OCI-M2 (cell line): ENCODE measurements around the gene UBL4B.

Experiments
- DNase-seq: peaks from one replicate; lab custom pipeline; 2025; ENCODE audit not compliant: unreplicated experiment; lab: John Stamatoyannopoulos, UW

The UBL4B gene

DNA sequence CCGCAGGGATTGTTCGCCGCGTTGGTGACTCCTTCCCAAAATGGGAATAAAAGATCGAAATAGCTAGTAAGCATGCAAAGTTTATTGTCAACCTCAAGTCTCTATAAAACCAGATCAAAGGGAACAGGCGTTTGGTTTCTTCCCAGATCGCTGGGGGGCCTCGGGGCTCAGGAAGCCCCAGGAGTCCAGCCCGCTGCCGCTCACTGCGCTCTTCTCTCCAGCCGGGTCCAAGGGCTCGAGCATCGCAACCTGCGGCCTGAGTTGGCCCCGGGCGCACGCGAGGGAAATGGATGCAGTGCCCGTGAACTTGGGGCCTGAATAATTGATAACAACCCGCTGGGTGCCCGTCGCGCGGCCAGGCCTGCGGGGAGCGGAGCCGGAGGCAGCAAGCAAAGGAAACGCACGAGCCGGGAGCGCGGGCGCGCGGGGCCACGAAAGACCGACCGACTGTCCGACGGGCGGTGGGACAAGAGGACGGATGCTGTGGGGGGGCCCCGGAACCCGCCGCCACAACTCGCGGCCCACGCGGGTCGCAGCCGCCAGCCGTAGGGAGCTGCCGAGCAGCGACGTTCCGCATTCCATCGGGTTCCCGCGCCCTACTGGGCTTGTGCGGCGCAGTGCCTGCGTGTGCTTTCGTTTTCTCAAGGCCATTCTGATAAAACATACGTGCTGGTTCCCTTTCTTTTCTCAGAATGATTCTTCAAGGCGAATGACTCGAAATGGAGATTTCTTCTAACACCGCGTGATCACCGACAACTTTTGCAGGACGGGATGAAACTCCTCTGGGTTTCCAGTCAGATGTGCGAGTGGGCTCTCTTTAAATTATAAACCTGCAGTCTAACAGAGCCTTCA is 27.8 kb upstream of the UBL4B start:
- DNase-seq, result no peak

DNA sequence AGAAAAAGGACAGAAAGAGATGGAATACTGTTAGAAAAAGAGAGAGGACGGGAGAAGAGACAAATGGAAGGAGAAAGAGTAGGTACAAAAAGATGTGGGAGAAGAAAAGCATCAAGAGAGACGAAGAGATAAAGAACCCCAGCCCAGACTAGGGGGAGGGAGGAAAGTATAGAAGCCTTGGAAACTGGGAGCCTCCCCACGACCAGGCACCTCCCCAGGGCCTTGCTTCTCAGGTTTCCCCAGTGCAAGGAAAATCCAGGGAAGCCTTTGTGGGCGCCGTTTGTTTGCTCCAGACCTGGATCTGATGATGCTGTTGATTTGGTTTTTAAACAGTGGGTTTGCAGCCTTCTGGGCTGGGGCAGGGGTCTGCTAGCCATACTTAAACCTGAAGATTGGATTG is 26.6 kb upstream of the UBL4B start:
- DNase-seq, result no peak

DNA sequence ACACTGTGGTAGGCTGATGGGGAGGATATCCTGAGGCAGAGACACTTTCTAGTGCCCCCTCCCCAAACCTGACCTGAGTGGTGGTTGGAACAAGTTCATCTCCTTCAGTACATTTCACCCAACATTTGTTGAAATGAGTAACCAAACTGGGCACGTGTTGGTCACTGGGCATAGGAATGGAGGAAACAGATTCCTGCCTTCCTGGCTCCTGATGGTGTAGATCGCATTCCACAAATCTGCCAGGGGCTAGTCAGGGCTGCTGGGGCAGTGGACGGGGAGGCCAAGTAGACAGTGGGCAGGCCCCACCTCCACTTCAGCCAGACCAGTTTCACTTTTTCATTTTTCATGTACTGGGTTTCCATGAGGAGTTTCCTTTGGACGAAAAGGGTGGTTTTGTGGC is 25.3 kb upstream of the UBL4B start:
- DNase-seq, result no peak

DNA sequence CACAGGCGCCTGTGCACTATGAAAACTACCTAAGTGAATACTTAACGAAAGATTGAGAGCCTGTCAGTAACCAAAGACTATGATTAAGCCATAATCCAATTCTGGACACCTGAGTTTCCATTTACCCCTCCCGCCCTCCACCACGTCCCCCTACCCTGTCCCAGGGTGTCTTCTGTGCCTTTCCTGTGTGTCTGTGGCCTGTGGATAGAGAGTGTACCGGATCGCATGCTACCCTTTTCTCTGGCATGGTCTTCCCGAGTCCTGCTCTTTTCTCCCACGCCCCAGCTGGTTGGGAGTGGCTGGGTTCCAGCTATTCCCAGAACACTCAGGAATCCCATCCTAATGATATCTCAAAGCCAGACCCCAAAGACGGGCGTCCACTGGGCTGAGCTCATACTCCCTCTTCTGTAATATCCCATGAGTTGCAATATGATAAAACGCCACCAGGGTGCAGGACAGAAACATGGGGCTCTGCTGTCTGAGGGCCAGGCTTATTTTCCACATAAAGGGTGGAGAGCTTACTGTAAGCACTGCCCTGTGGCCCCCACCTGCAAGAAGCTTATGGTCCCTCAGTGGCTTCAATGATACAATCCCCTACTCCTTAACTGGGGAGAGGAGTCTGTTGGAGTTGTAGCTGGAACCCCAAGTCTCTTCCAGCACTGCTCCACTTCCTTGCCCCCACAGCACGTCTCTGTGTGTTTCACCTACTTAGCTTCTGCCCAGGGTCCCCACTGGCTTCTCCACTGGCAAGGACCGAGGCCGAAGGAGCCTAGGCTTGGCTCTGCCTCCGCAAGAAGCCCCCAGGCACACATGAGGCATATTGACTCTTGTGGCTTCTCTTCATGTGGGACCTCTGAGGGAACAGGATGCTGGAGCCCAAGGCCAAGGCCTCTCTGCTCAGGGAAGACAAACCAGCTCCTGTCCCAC is 24.2 kb upstream of the UBL4B start:
- DNase-seq, result peak; percentile 17

DNA sequence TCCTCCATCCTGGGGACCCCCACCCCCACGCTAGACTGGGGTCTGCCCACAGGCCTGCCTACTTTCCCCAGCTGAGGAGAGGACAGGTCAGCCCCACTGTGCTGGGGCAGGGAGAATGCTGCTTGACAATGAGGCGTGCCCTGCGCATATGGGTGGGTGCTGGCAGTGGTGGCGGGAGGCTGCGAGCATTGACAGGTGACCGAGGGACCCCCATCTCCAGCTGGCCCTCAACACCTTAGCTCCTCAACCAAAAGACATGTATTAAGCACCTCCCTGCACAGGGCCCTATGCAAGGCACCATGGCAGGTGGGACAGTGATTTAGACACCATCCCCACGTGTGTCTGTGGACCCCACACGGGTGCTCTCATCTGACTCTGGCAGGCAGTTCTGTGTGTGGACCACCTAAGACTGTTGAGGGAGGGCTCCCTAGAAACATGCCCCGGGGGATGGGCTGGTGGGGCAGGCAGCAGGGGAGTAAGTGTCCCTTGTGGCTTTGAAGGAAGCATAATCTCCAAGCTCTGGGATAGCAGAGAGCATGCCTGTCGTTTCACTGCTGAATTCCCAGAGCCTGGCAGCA is 23.4 kb upstream of the UBL4B start:
- no peak for DNase-seq

DNA sequence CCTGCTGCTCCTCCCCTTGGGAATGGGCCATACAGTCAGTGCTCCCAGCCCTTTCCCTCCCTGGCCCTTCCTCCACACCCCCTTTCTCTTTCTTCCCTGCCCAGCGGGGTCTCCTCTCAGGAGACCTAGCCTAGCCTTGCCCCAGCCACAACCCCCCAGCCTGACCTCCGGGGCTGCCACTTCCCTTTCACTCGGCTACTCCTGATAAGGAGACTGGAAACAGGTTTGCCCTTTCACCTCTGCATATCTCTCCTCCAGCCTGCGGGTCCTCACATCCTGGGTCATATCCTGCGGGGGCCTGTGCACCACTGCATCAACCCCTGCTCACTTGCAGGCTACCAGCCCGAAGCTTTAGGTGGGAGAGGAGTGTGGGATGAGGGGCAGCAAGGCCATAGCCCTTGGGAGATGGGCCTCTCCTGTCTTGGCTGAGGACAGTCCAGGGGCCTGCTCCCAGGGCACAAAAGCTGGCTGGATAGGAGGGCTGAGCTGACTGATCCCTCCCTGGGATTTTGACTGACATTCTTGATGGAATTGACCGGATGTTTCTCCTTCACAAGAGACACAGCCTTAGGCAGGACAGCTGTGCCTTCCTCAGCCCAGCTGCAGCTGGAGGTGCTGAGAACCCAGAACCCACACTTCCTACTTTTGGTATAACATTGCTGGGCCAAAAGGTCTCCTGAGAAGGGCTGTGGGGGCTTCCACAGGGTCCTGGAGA is 22.5 kb upstream of the UBL4B start:
- DNase-seq, result peak; percentile 23

DNA sequence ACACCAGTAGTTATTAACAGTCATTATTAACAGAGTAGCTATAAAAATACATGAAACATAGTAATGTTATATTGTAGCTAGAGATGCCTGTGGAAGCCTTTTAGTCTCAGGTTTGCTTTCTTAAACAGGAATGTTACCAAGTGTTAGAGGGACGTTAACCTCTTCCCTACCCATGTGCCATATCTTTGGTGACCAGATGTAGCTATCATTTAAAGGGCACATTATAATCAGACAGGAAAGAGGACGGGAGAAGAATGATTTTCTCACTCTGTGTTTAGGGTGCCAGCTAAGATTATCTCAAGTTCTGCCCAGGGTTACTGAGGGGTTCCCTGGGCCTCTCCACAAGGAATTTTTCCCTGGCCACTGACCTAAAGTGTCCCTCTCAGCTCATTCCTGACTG is 20.9 kb upstream of the UBL4B start:
- no peak for DNase-seq

DNA sequence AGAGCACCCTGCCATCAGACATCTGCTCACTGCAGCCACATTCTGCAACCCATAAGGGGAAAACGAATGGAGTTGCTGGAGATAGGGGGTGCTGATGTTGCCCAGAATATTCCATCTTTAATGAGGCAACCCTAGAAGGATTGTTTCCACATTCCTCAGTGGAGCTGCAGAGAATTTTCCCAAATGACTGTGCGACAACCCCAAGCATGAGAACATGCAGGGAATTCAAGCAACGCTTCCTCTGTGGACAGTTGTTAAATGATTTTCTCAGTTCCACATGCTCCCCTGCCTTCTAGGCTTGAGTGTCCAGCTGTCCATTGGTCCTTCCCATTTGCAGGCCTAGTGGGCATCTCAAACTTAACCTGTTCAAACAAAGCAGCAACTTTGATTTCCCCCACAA is 20.5 kb upstream of the UBL4B start:
- no peak for DNase-seq

DNA sequence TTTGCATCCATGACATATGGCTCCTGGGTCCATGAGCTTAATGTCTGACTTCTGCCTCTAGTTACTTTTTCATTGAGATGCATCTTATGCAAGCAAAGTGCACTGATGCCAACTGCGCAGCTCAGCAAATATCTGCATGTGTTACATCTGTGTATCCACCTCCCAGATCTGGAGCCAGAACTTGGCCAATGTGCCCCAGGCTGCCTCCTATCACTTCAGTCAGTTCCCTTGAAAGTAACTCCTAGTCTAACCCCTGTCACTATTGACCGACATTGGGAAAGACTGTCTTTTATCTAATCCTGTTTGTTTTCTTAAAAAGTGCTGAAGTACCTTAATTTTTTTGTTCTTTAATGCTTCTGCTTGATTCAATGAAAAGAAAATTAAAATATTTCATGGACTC is 19.3 kb upstream of the UBL4B start:
- DNase-seq, result no peak

DNA sequence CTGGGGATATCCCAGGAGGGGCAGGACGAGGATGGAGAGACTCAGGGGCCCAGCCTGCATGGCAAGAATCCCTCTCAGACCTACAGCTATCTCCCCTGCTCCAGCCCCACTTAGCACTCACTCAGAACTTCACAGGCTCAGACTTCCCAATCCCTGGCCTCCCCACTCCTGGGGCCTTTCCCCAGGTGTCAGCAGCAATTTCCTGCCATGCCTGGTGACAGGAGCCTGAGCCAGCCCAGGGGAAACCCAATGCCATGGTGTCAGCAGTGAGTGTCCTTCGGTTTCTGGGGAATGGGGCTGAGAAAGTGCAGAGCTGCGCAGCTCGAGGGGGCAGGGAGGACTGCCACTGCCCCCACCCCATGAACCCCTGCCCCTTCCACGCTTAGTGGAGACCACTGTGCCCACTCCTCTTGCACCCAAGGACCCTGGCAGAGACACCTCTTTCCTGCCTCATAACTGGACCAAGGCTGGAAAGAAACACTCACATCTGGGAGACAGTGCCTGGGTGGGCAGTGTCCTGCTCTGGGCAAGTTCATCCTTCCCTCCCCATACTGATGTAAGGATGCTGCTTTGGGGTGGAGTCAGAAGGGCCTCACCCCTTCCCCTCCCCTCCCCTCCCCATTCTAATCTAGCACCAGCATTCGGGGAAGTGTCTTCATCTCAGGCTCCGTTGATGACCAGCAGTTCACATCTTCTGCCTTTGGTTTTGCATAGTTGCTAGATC is 17.1 kb upstream of the UBL4B start:
- DNase-seq, result no peak

DNA sequence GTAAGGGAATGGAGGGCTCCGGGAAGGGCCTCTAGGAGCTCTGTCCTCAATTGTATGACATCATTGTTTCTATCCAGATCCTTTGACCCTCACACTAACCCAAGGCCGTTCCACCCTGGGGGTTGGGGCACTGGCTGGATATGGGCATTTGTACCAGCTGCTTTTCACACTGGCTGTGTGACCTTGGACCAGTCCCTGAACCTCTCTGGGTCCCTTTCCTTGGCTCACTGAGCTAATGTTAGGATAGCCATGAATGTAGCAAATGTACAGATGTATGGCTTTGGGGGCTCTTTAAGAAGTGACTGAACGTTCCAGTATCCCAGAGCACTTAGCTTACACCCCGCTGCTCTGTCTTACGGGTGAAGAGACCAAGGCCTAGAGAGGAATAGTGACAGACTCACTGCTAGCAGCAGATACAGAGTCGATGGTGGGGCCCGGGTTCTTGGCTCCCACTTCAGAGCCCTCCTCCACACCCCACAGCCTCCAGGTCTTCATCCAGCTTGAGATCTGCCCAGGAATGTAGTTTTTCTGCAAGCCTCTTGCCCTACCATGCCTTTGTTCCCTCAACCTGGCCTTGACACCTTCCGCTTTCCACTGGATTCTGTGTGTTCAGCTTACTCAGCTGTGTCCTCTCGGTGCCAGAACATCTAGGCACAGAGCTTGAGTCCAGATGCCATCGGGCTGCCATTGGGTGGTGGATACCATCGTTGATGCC is 14.6 kb upstream of the UBL4B start:
- no peak for DNase-seq

DNA sequence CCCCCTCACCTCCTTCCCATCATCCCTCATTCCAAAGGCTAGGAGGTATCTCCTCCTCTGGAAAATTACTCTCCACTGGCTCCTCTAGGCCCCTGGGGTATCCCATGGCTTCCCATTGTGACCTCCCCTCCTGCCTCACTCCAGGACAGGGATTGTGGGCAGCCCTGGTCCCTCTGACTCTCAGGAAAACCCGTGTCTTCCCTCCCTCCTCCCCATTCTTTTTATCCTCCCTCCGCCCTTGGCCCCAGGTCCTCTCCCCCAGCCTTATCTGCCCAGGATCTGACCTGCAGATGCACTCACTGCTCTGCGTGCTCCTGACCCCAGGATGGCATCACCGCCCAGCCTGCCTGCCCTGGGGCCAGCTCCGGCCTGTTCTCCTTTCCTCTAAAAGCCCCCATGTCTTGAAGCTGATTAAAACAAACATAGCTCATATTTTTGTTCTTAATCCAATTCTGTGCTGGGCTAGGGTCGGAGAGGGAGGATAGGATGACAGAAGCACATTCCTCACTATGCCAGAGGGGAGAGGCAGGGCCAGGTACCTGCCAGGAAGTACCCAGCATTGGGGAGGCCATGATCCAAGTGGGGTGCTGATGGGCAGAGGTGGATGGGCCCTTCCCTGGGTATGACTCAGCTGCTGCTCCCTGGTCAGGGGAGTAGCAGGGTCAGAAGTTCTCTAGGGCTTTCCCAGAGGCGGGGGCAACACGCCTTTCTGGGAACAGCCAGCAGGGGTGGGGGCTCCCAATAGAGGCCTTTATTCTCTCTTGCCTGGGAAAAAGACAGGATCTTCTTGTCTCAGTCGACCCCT is 13.8 kb upstream of the UBL4B start:
- DNase-seq, result no peak

DNA sequence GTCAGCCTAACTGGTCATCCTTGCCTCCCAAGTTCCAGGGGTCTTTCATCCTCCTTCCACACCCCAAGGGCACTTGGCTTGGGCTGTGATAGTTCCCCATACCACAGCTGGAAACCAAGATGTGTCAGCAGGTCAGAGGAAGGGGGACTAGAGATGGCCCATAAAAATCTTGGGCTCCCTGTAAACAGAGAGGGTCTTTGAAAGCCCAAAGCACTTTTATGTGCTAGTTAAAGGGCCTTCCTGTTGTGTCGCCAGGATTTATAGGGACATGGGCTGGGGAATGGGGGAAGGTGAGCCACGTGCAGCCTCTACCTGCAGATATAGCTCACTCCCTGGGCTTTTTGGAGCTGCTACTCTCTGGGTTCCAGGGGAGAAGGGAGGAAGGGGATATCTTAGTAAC is 11.9 kb upstream of the UBL4B start:
- DNase-seq, result no peak

DNA sequence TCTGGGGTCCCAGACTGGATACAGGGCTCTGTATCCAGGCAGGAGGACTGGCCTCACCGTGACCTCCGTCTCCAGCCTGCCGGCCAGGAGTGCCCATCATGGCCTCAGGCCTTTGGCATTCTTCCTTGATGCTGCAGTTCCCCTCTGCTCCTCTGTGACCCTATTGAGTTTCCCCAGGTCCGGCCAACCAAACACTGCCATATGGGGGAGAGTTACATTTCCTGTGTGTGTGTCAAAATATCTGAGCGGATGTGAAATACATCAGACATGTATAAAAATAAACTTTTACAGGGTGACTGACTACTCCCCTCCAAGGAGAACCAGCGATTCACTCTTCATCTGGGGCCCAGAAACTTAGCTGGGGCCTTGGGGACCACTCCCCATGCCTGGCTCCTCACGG is 10.2 kb upstream of the UBL4B start:
- DNase-seq, result no peak

DNA sequence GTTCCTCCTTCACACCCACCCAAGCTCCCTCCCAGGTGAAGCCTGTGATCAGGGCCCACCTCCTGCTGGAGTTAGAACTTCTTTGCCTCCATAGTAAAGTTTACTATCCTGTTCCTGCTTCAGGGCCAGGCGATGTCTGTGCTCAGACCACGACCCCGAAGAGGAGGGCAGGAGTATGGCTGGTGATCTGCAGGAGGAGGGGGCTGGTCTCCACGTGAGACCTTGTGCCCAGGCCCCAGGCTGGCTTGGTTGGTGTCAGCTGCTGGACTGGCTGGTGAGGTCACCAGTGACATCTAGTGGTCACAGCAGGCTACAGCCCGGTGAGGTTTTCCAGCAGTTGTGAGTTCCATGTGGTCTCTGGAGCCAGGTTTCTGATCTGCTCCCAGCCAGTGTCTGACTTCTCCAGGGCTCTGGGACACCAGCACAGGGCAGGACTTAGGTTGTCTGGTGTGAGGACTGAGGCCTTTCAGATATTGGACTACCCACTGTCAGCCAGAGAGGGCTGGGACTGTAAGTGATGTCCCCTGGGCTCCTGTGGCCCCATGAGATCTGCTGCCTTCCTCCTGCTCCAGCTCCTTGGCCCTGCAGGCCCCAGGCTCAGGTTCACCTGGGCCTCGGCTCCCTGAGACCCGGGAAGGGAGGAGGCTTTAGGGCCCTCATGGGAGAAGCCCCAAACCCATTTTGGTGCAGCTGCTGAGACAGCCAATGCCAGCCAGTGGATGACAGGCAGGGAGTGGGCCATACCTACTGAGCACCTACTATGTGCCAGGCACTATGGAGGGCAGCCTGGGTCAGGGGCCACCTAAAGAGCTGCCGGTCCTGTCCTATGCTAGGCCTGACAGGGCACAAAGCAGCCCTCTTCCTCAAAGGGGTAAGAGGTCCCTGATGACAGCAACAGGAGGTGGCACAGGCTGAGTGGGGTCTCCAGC is 6.0 kb upstream of the UBL4B start:
- no peak for DNase-seq

DNA sequence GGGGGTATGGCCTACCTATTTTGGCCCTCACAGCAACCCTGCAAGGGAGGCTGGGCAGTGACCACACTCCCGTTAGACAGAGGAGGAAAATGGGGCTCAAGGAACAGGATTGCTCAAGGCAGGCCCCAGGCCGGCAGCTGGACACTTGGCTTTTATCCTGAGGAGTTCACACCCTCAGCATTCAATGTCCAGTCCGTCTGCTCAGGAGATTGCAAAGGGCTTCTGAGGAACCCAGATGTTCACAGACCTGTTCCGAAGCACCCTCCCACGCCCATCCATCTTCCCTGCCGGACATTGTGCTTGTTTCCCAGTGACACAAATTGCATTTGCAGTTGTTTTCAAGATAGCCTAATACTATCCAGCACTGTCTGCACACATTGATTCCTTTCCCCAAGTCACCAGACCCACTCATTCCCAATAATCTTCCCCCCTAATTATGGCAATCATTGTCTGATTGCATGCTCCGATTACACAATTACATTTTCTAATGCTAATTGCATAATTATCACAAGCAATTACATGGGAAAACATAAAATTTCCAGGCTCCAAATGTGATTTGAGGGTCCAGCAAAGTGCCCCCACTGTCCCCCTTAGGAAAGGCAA is 4.3 kb upstream of the UBL4B start:
- DNase-seq, result no peak

DNA sequence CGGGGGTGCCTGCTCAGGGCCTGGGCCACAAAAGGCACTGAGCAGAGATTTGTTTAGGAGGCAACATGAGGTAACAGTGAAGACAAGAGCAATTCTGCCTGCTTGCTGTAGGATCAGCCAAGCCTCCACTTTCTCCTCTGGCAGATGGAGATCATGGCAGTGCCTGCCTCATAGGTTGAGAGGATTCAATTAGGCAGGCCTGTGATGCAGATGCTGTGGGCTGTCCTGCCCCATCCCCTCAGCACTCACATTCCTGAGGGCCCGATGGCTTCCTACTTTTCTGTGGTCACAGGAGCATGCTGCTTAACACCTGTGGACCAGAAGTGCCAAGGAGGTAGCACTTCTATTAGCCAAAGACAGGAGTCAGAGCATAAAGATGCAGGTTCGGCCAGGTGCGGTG is 1.2 kb upstream of the UBL4B start:
- no peak for DNase-seq

DNA sequence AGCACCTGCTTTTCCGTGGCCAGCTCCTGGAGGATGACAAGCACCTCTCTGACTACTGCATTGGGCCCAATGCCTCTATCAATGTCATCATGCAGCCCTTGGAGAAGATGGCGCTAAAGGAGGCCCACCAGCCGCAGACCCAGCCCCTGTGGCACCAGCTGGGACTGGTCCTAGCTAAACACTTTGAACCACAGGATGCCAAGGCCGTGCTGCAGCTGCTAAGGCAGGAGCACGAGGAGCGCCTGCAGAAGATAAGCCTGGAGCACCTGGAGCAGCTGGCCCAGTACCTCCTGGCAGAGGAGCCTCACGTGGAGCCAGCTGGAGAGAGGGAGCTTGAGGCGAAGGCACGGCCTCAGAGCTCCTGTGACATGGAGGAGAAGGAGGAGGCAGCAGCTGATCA is 413 bp downstream of the UBL4B start:
- no peak for DNase-seq
